HL-60/S4 treated with retinoic acid at 250 ng/mL for 4 days and 3 days (cell line): ENCODE measurements around the gene BHLHE41.

Experiments used
- in situ Hi-C: fragments of 300-500 bp; cut with MboI; formaldehyde crosslinking; loops from 2 replicates; pipeline ENCODE4 v1.7.0; 2022; ENCODE audit warnings: low sequenced_read_pairs

BHLHE41 gene

DNA sequence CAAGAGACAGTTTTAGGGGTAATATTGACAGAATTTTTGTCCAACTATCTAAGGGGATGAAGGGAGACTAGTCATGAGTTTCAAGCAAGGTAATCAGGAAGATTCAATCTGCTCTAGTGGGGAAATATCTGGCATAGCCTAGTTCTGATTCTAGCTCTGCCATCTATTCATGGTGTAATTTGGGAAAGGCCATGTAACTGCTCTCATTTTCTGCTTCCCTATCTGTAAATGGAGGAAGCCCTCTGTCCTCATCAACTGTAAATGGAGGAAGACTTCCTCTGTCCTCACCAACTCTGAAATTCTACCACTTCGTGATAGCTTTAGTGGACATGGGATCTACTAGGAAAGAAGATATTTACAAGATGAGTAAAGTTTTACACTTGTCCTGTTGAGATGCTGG lies 37.9 kb downstream of the BHLHE41 start:
- in situ Hi-C loops, result no loop called here

DNA sequence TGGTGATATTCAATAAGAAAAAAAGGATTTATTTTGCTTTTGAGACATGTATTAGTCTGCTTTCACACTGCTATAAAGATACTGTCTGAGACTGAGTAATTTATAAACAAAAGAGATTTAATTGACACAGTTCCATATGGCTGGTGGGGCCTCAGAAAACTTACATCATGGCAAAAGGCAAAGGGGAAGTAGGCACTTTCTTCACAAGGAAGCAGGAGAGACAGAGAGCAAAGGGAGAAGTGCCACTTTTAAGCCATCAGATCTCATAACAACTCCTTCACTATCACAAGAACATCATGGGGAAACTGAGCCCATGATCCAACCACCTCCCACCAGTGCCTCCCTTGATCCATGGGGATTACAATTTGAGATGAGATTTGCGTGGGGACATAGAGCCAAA lies 43.9 kb downstream of the BHLHE41 start:
- in situ Hi-C loops, result no loop called here

DNA sequence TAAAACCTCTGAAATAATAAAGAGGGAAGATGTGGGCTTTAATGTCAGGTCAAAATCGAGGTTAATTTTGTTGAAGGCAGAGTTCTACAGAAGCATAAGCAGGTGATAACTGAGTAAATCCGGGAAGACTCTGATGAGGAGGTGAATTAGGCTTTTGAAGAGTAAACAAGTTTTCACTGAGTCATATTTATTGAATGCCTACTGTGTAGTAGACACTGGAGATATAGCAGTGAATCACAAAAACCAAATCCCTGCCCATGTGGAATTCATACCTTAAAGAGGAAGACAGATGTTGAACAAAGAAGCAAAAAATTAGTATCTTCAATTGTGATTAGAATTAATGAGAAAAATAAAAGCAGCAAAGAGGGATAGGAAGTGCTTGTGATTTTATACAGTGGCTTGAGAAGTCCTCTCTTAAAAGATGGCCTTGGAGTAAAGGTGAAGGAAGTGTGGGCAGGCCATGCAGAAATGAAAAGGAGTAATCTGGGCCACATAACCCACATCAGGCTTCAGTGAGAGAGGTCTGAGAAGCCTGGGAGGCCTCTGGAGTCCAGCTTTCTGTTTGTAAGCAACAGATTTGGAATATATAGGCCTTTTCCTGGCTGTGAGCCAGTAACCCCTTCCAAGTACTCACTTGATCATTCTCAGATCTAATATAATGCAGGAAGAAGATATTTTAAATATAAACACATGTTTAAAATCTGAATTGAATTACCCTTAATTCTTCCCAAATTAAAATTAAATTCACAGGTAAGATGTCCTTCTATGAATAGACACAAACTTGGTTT lies 46.7 kb downstream of the BHLHE41 start:
- in situ Hi-C loops, result no loop called here
